Stimulated activated CD8-positive, alpha-beta memory T cell treated with anti-CD3 and anti-CD28 coated beads, Interleukin-2, amount 100 ng/mL, for 48 hours (primary cell): Measurements from ENCODE around the gene TMED10.
"Not testable (repeated sequence)": the region's sequence is repeated elsewhere in the genome, so short reads cannot be mapped to it uniquely, and the experiment has no call there.

ENCODE experiments used
- DNase-seq, 2 donors: peaks; one replicate each; pipeline ENCODE4 v3.0.0-alpha.2; 2020; ENCODE audit warnings: low read depth in 2 of 2

Gene TMED10

DNA sequence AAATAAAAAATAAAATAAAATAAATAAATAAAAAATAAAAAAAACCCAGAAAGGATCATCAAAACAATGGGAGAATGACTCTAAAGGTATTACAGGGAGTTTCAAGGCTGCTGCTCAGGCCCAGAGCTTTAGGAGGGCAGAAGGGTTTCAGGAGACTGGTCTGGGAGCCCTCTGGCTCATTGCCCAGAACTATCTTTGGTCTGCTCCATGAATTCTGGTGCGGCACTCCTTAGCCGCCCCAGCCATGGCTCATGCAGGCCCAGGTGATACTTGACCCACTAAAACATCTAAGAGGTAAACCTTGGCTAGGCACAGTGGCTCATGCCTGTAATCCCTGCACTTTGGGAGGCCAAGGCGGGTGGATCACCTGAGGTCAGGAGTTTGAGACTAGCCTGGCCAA lies 14.7 kb upstream of the TMED10 start:
- no peak for DNase-seq

GRCh38 chr14:75190023-75190422 lies 13.6 kb upstream of the TMED10 start:
- no peak for DNase-seq

DNA sequence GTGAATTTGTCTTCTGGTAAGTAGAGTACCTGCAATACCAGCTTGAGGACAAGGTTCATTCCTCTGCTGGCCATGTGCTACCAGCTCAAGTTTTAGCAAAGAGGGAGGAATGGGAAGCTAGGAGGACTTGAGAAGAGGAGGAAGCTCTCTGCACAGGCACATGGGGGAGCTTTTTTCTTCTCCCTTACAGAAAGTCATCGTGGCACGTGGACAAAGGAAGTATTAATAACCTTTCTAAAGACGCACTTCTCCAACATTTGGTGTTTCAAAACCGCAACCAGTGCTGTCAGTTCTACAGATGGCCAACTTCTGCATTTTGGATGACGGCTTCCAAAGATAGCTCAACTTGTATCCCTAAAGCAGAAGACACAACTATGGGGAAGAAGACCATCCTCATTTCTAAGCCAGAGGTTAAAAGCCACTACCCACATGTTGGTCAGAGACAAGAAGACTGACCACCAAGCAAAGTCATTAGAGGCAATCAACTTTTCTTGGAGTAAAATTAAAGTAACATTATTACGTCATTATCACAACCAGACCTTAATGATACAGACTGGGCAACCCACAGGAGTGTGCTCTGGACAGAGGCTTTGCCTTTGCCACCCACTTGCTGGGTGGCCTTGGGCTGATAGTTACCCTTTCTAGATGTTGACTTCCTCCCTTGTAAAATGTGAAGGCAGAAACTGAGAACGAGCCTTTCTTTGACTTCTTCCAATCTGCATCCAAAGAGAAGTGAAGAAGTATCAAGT lies 12.3 kb upstream of the TMED10 start:
- no peak for DNase-seq

GRCh38 chr14:75188086-75188485 lies 11.7 kb upstream of the TMED10 start:
- no peak for DNase-seq

DNA sequence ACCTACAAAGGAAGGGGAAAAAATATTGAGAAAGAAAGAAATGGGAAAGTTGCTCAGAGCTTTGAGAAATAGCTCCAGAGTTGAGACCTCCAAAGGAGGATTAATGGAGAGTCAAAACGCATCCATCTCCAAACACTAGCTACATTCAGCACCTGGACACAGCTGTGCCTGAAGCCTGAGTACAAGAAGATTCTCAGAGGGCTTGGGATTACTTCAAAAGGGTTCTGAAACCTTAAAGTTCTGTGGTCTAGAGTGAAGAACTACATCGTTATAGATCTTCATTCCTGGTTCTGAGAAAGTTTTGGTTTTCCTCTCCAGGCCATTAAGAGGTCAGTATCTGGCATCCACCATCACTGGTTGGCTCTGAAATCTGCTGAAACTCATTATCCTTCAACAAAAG lies 10.5 kb upstream of the TMED10 start:
- no peak for DNase-seq

- no peak for DNase-seq
These were observed 9.0 kb upstream of the TMED10 start for GRCh38 chr14:75185251-75186040.

DNA sequence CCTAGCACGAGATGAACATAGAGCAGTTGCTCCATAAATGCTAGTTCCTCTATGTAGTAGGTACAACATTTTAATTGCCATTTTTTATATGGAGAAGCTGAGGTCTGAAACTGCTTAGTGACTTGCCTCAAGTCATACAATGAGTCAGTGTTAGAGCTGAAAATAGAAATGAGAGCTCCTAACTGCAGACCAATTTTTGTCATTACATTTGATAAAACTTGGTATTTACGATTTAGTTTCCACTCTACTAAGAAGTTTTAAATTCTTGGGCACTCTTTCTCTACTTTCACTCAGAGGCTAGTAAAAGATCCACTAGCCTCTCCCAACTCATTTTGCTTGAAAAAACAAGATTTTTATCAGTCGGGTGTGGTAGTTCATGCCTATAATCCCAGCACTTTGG lies 8.1 kb upstream of the TMED10 start:
- DNase-seq, result no peak

- DNase-seq, result no peak
These were observed 7.6 kb upstream of the TMED10 start for GRCh38 chr14:75184039-75184438.

- no peak for DNase-seq
These were observed 6.8 kb upstream of the TMED10 start for GRCh38 chr14:75183225-75183624.

DNA sequence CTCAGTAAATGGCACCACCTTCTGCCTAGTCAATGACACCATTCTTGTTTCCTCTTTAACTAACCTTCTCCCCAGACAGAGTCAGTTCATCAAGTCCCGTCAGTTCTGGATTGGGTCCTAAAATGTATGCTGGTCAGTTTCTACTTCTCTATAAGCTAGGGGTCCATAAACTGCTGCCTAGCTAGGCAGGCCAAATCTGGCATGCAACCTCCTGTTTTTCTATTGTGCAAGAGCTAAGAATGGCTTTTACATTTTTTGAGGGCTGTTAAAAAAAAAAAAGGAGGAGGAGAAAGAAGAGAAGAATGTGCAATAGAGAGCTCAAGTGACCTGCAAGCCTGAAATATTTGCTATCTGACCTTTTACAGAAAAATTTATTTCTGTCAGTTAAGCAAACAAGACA lies 6.4 kb upstream of the TMED10 start:
- DNase-seq, result no peak

DNA sequence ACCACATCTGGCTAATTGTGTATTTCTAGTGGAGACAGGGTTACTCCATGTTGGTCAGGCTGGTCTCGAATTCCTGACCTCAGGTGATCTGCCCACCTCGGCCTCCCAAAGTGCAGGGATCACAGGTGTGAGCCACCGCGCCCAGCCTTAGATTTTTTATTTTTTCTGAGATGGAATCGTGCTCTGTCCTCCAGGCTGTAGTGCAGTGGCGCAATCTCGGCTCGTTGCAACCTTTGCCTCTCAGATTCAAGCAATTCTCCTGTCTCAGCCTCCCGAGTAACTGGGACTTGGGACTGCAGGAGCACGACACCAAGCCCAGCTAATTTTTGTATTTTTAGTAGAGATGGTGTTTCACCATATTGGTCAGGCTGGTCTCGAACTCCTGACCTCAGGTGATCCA lies 5.8 kb upstream of the TMED10 start:
- DNase-seq, result not testable (repeated sequence)

- DNase-seq, result no peak
These were observed 5.1 kb upstream of the TMED10 start for GRCh38 chr14:75181293-75182062.

- DNase-seq, result no peak
These were observed 703 bp downstream of the TMED10 start for GRCh38 chr14:75175677-75176141.

- DNase-seq, result no peak
These were observed 2.3 kb downstream of the TMED10 start for GRCh38 chr14:75174066-75174465.

DNA sequence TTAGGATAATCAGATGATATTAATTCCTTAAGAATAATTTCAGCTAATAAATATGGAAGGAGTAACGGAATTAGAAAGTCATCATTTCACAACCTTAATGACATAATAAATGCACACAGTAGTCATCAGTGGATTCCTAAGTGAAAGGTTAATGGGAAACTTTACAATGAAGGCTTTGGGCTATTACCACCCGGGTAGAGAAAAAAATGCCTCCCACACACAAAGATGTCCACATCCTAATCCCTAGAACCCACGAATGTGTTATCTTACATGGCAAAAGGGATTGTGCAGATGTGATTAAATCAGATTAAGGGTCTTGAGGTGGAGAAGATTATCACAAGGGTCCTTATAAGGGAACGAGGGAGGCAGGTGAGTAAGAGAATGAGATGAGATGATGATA lies 5.6 kb downstream of the TMED10 start:
- DNase-seq, result no peak

- DNase-seq, result no peak
These were observed 7.7 kb downstream of the TMED10 start for GRCh38 chr14:75168586-75169335.

DNA sequence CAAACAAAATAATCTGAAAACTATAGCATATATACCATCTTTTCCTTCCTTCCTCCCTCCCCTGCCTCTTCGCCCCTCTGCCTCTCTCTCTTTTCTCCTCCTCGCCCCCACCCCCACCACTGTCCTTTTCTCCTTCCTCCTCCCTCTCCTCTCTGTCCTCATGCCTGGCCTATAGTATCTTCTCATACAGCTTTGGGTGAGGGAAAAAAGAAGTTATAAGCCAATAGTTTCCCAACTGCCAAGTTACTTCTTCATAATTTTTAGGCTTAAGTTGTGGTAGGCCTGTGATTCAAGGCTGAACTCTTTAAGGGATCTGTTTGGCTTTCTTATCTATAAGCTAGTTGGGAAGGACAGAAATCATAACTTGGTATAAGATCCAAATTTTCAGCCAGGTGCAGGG lies 9.1 kb downstream of the TMED10 start:
- DNase-seq, result no peak

GRCh38 chr14:75165586-75166391 lies 10.6 kb downstream of the TMED10 start:
- no peak for DNase-seq

DNA sequence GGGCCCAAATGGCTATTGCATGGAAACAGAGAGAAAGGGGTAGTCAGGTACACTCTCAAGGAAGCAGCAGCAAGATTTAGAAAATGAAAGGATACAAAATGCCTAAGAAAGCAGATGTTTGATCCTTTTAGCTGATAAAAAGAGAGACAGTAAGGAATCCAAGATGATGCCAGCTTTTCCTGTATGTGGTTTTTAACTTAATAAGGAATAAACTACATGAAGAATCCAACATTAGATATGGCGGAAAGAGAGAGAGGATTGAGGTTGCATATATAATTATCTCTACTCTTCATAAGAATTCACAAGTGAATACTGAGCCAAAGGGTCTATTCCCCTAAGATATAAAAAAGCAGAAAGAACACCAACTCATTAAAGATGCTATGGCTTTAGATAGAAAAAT lies 11.6 kb downstream of the TMED10 start:
- no peak for DNase-seq

- DNase-seq, result no peak
These were observed 12.7 kb downstream of the TMED10 start for GRCh38 chr14:75163677-75164076.

GRCh38 chr14:75162631-75163030 lies 13.8 kb downstream of the TMED10 start:
- DNase-seq, result no peak
